GM19455 (cell line): ENCODE data around the gene KRTAP12-1.

Experiments used
- ATAC-seq: cut with Tn5 transposase; IDR thresholded peaks from one replicate; pipeline ENCODE4 v1.9.1; 2021; ENCODE audit not compliant: unreplicated experiment

Gene KRTAP12-1

DNA sequence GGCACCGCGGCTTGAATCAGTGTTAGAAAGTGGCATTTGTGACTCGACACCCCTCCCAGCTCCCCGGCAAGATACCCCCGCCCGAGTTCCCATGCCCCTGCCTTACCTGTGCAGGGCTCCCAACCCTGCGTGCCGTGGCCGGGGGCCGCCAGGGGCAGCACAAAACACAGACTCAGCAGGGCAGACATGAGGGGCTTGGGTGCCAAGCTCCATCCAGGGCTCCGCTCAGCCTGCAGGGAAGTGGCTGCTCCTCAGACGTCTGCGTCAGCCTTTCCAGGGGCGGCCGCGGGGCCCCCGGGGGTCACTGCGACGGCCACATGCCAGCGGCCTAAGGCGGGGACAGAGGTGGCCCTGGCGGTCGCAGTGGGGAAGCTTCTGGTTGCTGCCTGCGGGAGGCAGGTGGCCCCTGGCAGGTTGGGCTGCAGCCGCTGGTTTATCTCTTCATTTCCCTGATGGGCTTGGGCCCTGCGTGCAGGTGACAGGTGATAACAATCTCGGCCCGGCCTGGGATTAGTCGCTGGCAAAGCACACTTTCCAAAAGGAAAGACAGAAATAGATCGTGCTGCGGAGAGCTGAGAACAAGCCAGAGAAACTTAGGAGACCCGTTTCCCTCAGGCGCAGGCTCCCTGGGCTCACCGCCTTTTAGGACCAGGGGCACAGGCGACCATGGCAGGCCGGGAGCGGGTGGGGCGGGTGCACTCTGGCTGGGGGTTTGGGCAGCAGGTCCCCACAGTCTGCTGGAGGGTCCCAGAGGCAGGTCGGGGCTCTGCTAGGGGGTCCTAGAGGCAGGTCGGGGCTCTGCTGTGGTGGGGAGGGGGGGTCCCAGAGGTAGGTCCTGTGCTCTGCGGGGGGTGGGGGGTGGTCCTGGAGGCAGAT, 29.6 kb upstream of the KRTAP12-1 start, which contains the start of gene TSPEAR:
Gene TSPEAR (minus strand): TSS at position 246 of the 876 bp plus-strand sequence. CDS start 58 bp downstream, at position 188.
- ATAC-seq: no peak

DNA sequence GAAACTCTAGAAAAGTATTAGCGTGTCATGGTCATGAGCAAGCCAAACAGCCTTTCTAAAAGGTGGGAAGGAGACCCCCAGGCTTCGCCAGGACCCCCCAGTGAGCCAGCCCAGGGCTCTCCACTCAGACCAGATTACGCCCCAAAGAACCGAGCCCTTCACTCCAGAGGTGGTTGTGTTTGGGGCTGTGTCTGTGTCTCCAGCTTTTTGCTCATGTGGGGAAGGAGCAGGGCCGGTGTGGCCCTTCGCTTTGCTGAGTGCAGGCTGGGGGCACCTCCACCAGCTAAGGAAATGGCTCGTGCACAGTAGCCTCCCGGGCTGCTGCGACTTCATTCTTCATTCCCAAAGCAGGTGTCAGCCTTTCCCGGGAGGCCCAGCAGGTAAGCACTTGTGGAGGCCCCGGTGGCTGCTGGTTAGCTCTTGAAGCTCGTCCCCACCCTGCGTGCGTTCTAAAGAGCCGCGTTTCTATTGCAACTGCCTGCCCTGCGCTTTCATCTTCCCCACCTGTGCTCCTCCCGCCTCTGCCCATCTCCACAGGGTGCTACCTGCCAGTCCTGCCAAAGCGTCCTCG, 28.9 kb upstream of the KRTAP12-1 start:
- ATAC-seq: no peak

DNA sequence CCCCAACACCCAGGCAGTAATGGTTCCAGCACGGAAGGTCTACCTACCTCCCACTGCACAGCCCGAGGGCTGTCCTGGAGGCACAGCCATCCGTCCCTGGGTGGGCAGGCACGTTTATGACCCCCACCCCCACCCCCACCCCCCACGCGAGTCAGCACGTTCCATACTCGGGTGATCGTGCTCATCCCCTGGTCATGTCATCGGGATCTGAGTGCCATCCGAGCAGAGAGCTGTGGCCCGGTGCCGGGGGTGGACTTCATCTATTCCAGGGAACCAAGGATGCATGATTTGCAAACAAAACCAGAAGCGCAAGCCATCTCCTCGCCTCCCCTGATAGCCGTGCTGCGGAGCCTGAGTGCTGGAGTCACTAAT, 28.3 kb upstream of the KRTAP12-1 start:
- ATAC-seq: no peak

DNA sequence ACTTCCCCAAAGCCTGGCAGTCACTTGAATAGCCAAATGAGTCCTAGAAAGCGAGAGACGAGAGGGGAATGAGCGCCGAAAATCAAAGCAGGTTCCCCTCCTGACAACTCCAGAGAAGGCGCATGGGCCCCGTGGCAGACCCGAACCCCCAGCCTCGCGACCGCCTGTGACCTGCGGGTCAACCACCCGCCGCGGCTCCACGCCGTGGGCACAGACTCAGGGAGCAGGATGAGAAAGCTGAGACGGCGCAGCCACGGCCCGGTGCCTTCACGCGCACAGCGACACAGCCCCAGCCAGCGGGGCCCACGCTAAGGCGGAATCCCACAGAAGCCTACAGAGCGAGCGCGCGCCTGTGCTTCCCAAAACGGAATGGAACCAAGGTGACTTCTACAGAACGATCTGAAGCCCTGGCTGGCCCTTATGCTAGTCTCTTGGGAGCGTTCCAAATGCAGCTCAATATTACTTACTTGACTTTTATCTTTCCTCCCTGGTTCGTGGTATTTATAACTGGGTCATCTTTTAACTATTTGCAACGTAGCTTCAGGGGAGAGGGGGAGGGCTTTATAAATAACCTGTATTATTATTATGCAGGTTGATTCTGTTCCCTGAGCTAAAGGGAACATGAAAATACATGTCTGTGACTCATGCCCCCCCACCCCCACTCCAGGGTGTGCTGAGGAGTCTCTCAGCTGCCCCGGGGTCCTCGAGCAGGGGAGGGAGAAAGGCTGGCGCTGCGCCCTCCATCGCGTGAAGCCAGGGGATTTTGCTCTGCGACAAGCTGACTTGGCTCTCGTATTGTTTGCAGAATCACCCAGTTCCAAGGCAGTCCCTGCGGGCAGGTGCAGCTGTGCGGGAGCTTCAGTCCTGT, 27.7 kb upstream of the KRTAP12-1 start:
- ATAC-seq: no peak

DNA sequence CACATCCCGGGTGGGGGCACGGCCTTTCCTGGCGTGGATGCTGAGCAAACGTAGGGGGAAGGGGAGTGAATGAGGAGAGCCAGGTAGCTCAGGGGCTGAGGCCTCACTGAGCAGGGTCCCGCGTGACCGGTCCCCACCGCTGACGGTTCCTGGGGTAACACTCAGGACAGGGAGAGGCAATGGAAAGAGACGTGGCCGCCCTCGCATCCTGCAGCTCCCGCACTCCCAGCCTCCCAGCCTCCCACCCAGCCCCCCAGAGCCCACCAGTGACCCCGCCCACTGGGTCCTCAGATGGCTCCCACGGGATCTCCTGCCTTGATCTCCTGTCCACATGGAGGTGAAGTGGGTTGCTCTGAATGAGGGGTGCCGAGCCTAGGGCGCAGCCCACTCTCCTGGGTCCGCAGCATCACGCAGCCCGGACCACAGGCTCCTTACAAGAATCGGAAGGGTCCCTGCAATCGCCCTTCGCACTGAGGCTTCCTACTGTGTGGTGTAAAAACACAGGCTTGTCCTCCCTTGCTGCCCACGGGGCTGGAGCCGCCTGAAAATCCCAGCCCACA, 27.0 kb upstream of the KRTAP12-1 start:
- no peak for ATAC-seq

DNA sequence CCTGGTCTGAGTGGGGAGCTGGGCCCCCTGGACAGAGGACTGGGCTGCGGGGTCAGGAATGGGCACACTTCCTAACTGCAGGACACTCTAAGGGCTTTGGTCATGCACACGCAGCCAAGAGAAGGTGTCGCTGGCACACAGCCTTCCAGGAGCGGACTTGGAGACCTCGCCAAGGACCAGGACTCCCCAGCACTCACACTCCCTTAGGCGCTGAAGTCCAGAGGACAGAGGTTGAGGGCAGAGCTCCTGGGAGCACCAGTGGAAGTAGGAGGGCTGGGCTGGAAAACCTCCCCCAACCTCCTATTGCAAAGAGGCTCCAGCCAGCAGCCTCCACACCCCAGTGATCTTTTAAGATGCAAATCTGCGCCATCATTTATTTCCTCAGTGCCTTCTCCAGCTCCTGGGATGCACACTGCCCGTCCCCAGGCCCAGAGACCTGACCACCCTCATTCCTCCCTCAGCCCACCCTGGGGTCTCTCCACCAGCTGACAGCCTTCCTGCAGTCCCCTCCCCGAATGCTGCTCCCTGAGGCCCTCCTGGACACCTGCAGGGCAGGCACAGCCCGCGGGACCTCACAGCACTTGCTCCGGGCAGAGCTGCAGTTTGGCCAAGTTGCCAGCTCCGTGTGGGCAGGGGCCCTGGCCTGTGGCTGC, 26.4 kb upstream of the KRTAP12-1 start:
- no peak for ATAC-seq

DNA sequence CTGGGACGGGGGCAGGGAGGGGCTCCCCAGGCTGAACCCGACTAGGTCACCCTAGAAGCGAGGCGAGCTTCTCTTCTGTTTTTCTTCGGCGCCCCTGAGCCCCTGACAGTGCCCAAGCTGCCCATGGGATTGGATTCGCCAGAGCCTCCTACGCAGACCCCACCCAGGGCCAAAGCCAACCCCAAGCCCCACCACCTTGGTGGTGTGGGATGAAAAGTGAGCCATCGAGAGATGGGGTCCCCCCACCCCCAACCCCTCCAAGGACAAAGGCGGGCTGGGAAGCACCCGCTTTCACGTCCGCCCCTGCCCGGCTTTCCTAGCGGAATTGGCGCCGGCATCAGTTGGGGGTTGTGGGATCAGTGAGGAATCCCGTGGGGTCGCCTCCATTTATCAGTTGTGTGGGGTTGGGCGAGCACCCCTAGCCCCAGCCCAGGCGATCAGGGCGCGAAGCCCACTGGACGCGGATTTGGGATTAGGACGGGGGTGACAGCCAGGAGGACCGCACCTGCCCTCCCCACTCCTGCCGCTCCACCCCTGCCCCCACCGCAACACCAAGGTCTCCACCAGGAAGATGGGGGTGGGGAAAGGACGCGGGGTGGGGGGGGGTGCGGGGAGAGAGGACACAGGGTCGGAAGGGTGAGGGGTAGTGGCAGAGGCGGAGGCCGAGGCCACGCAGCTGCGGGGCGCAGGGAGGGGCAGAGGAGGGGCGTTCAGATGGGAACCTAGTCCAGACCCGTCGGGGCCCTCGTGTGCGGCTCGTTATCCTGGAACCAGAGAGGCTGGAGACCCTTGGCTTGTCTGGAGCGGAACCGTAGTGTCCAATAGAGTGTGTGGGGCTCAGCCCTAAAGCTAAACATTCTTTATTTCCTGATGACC, 25.0 kb upstream of the KRTAP12-1 start:
- ATAC-seq: no peak

DNA sequence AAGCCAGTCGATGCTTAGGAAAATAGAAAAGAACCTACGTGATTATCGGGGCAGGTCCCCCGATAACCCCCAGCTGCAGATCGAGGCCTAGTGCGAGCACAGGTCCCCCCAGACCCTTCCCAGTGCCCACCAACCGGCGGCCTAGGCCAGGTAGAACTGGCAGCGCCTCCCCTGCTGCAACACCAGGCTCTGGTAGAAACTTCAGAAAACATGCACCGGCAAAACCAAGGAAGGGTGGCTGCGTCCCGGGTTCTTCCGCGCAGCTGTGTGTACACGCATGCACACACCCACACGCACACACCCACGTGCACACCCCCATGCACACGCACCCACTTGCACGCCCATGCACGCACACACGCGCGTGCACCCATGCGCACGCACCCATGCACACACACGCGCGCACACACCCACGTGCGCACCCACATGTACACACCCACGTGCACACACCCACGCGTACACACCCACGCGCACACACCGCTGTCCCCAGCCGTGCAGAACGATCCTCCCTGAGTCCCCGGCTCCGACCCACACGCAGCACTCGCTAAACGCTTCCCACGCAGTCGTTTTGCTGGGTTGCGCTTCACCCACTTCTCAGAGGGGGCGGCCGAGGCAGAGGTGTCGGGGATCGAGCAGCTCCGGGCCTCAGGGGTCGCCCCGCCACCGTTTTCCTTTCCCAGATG, 24.2 kb upstream of the KRTAP12-1 start:
- no peak for ATAC-seq

DNA sequence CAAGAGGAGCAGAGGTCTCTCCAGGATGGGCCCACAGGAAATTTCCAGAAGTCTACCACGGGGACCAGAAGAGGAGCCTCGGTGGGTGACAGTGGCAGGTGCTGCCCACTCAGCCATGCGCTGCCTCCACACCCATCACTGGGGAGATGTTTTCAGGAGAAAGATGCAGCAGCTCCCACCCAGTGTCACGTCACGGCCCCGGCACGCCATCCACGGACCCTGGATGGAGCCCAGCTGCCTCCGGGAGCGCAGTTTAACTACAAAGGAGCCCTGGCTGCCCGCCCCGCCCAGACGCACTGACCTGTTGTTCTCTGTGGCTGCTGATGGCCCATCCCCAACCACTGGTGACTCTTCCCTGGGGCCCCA, 22.7 kb upstream of the KRTAP12-1 start:
- no peak for ATAC-seq

DNA sequence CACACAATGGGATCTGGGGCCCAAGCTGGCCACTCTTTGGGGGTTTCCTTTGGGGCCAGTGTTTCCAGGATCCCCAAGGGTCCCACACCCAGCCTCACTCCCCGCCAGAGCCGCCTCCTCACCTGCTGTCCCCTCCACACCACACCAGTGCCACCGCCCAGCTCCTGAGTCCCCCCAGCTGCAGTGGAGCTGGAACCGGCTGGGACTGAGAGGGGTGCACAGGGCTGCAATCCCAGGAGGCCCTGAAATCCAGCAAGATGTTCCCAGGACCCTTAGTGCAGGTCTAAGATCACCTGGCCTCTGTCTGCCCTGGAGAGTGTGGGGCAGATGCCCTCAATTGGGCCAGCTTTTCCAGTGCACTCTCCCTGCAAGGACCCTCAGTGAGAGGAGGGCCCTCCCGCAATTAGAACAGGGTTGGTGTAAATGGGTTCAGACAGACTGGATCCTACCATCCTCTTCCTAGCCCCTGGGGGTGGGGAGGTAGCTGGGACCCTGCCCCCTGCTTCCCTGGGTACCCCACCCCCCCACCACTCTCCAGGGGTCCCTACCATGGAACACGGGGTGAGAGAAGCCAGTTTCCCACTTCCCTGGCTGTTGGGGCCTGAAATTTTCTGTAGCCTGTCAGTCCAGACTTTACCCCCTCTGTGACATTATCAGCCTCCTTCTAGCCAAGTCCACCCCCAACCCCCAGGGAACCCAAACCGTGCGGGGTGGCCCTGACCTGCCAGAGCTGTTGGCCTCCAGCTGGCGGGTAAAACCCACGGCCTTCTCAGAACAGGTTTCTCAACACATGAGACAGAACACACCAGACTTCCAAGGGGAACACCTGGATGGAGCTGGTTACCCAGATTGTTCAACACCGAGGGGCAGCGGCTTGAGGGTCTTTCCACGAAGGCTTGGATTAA, 22.0 kb upstream of the KRTAP12-1 start:
- ATAC-seq: no peak

DNA sequence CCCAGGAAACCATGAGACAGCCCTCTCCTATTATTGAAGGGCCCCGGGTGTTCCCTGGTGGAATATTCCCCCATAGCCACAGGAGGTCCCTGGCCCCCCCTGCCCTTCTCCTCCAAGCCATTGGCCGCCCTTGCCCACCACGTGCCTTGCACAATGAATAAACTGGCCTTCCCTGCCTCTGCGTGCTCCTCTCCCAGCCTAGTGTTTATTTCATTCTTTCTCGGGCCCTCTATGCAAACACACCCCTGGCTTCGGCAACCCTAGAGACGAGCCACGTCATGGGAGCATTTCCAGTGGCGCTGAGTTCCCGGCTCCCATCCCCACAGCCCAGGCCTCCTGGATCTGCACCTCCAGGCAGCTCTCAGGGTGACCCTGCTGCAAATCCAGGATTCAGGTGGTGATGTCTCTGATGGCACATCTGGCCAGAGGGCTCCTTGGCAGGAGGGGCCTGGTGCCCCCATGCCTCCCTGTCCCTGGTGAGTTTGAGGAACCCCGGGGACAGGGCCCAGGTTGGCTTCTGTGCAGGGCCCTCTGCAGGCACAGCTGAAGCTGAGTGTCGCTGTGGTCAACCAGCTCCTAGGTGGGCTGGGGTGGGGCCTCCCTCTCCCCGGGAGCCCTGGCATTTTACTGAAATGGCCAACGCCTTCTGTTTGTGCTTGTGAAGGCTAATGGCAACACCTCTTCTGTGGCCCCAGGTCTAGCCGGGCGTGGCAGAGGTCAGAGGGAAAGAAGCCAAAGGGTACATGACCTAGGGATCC, 21.2 kb upstream of the KRTAP12-1 start:
- ATAC-seq: no peak

DNA sequence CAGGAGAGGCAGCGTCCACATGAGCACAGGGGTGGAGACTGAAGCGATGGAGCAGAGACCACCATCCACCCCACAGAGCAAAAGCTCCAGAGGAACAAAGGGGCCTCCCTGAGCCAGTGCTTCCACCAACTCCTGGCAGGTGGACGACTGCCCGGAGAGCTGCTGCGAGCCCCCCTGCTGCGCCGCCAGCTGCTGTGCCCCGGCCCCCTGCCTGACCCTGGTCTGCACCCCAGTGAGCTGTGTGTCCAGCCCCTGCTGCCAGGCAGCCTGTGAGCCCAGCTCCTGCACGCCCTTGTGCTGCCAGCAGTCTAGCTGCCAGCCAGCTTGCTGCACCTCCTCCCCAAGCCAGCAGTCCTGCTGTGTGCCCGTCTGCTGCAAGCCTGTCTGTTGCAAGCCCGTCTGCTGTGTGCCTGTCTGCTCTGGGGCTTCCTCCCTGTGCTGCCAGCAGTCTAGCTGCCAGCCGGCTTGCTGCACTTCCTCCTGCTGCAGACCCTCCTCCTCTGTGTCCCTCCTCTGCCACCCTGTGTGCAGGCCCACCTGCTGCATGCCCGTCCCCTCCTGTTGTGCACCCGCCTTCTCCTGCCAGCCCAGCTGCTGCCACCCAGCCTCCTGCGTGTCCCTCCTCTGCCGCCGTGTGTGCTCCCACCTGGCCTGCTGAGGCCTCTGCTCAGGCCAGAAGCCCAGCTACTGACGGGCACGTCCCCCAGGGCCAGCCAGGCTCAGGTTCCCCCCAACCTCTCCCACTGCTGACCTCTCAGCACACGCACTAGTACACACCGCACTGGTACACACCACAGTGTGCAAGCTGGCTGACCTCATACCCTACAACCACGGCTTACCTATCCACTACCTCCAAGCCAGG, 20.4 kb upstream of the KRTAP12-1 start:
- no peak for ATAC-seq

DNA sequence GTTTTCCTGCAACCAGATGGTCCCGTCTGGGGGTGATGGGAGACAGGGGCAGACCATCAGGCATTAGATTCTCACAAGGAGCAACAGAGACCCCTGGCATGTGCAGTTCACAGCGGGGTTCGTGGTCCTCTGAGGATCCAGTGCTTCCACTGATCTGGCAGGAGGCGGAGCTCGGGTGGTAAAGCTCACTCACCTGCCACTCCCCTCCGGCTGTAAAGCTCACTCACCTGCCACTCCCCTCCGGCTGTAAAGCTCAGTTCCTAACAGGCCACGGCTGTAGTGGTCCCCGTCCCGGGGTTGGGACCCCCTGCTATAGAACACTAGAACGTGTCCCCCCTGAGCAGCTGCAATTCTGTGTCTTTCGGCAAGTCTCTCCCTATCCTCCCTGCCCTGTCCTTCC, 19.6 kb upstream of the KRTAP12-1 start:
- ATAC-seq: no peak

DNA sequence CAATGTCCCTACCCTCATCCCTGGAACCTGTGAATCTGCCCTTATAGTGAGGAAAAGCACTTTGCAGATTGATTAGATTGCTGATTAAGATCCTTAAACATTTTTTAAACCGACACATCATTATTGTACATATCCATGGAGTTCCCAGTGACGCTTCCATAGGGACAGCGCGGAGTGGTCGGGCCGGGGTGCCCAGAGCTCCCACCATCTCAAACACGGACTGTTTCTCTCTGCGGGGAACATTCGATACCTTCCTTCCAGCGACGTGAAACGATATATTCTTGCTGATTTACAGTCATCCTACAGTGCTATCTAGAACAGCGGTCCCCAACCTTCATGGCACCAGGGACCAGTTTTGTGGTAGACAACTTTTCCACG, 19.0 kb upstream of the KRTAP12-1 start:
- ATAC-seq: no peak

DNA sequence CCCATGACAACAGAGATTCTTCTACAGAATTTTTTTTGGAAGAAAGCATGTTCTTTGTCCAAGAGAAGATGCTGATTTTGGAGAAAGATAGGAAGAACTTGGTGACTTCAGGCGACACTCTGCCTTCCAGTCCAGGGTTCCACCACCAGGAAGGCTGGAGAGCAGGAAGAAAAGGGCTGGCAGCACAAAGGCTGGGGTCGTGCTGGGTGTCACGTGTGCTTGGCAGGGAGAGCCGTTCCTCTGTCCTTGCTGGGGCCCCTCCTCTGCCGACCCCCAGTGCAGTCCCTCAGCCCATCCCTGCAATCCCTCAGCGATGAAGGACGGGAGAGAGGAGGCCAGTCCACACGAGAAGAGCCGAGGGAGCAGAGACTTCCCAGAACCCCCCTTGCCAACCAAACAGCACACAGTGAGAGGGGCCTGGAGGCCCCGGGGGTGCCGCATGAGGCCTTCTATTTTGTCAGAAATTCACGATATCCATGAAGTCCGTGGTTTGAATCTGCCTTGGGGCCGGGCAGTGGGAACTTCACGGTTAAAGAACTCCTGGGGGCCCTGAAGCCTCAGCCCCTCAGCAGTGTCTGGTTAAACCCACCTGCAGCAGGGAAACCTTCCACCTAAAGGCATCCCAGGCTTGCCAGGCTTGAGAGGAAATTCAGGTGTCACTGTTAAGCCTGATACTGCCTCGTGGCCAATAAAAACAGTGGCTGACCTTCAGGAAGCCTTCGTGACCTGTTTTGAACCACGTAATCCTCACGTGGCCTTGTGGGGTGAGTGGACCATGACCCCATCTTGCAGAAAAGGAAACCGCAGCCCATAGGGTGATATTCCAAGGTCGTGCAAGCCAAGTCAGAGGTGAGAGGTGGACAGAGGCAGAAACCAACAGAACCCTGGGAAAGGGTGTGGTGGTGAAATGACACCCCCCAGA, 18.4 kb upstream of the KRTAP12-1 start:
- no peak for ATAC-seq
